ENCODE results near the gene CAV1. TPM values are rescaled to one million over a fixed set of nuclear protein-coding genes. Genes with fewer than 3 reads are reported as not detected.
"Not testable (repeated sequence)": the region's sequence is repeated elsewhere in the genome, so short reads cannot be mapped to it uniquely, and the experiment has no call there.

The CAV1 gene, protein sequence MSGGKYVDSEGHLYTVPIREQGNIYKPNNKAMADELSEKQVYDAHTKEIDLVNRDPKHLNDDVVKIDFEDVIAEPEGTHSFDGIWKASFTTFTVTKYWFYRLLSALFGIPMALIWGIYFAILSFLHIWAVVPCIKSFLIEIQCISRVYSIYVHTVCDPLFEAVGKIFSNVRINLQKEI
- polyA plus RNA-seq (ENCODE audit: insufficient read length in 3 of 3): 10 to 100 TPM; 20.7 to 34.8 (median 26.0) TPM
- long read RNA-seq, donor 1, transcript CAV1-201 (3 exons, 2,704 nt): minor isoform, 6 of 15 reads
- long read RNA-seq, donor 1, transcript CAV1-202 (2 exons, 2,628 nt): major isoform, 7 of 15 reads
- long read RNA-seq, donor 1, partial matches to known transcripts: 0 of 15 reads
- long read RNA-seq, donor 1, other reads (novel, unspliced or antisense): 0 of 15 reads
- long read RNA-seq, donor 2, transcript CAV1-201 (3 exons, 2,704 nt): major isoform, 16 of 21 reads
- long read RNA-seq, donor 2, partial matches to known transcripts: 0 of 21 reads
- long read RNA-seq, donor 2, other reads (novel, unspliced or antisense): 0 of 21 reads
- long read RNA-seq, donor 3, transcript CAV1-202 (2 exons, 2,628 nt): minor isoform, 5 of 28 reads
- long read RNA-seq, donor 3, transcript CAV1-201 (3 exons, 2,704 nt): major isoform, 14 of 28 reads
- long read RNA-seq, donor 3, partial matches to known transcripts: 9 of 28 reads
- long read RNA-seq, donor 3, other reads (novel, unspliced or antisense): 0 of 28 reads
- long read RNA-seq, donor 4, transcript CAV1-201 (3 exons, 2,704 nt): major isoform, 9 of 13 reads
- long read RNA-seq, donor 4, partial matches to known transcripts: 0 of 13 reads
- long read RNA-seq, donor 4, other reads (novel, unspliced or antisense): 0 of 13 reads
- long read RNA-seq, donor 5, partial matches to known transcripts: 6 of 9 reads
- long read RNA-seq, donor 5, other reads (novel, unspliced or antisense): 0 of 9 reads
- long read RNA-seq, donor 6, partial matches to known transcripts: 0 of 6 reads
- long read RNA-seq, donor 6, other reads (novel, unspliced or antisense): 0 of 6 reads
- long read RNA-seq, donor 7, transcript CAV1-201 (3 exons, 2,704 nt): major isoform, 13 of 30 reads
- long read RNA-seq, donor 7, transcript CAV1-202 (2 exons, 2,628 nt): minor isoform, 6 of 30 reads
- long read RNA-seq, donor 7, partial matches to known transcripts: 11 of 30 reads
- long read RNA-seq, donor 7, other reads (novel, unspliced or antisense): 0 of 30 reads
- long read RNA-seq, donor 8, transcript CAV1-202 (2 exons, 2,628 nt): minor isoform, 5 of 11 reads
- long read RNA-seq, donor 8, transcript CAV1-201 (3 exons, 2,704 nt): major isoform, 6 of 11 reads
- long read RNA-seq, donor 8, partial matches to known transcripts: 0 of 11 reads
- long read RNA-seq, donor 8, other reads (novel, unspliced or antisense): 0 of 11 reads
- long read RNA-seq, donor 9, transcript CAV1-202 (2 exons, 2,628 nt): minor isoform, 5 of 27 reads
- long read RNA-seq, donor 9, transcript CAV1-201 (3 exons, 2,704 nt): major isoform, 10 of 27 reads
- long read RNA-seq, donor 9, partial matches to known transcripts: 0 of 27 reads
- long read RNA-seq, donor 9, other reads (novel, unspliced or antisense): 11 of 27 reads
- long read RNA-seq, donor 10, transcript CAV1-201 (3 exons, 2,704 nt): major isoform, 6 of 9 reads
- long read RNA-seq, donor 10, partial matches to known transcripts: 0 of 9 reads
- long read RNA-seq, donor 10, other reads (novel, unspliced or antisense): 0 of 9 reads
- long read RNA-seq, donor 11, transcript CAV1-201 (3 exons, 2,704 nt): major isoform, 7 of 10 reads
- long read RNA-seq, donor 11, partial matches to known transcripts: 0 of 10 reads
- long read RNA-seq, donor 11, other reads (novel, unspliced or antisense): 0 of 10 reads
- long read RNA-seq, donor 12, transcript CAV1-201 (3 exons, 2,704 nt): major isoform, 5 of 10 reads
- long read RNA-seq, donor 12, transcript CAV1-202 (2 exons, 2,628 nt): major isoform, 5 of 10 reads
- long read RNA-seq, donor 12, partial matches to known transcripts: 0 of 10 reads
- long read RNA-seq, donor 12, other reads (novel, unspliced or antisense): 0 of 10 reads
- long read RNA-seq, donor 13, transcript CAV1-202 (2 exons, 2,628 nt): major isoform, 5 of 10 reads
- long read RNA-seq, donor 13, partial matches to known transcripts: 0 of 10 reads
- long read RNA-seq, donor 13, other reads (novel, unspliced or antisense): 0 of 10 reads
- long read RNA-seq, donor 14, transcript CAV1-201 (3 exons, 2,704 nt): major isoform, 8 of 17 reads
- long read RNA-seq, donor 14, transcript CAV1-202 (2 exons, 2,628 nt): major isoform, 8 of 17 reads
- long read RNA-seq, donor 14, partial matches to known transcripts: 0 of 17 reads
- long read RNA-seq, donor 14, other reads (novel, unspliced or antisense): 0 of 17 reads
- long read RNA-seq, donor 15, transcript CAV1-202 (2 exons, 2,628 nt): minor isoform, 16 of 47 reads
- long read RNA-seq, donor 15, transcript CAV1-201 (3 exons, 2,704 nt): major isoform, 27 of 47 reads
- long read RNA-seq, donor 15, partial matches to known transcripts: 0 of 47 reads
- long read RNA-seq, donor 15, other reads (novel, unspliced or antisense): 0 of 47 reads
- long read RNA-seq, donor 16, partial matches to known transcripts: 8 of 17 reads
- long read RNA-seq, donor 16, other reads (novel, unspliced or antisense): 0 of 17 reads

DNA sequence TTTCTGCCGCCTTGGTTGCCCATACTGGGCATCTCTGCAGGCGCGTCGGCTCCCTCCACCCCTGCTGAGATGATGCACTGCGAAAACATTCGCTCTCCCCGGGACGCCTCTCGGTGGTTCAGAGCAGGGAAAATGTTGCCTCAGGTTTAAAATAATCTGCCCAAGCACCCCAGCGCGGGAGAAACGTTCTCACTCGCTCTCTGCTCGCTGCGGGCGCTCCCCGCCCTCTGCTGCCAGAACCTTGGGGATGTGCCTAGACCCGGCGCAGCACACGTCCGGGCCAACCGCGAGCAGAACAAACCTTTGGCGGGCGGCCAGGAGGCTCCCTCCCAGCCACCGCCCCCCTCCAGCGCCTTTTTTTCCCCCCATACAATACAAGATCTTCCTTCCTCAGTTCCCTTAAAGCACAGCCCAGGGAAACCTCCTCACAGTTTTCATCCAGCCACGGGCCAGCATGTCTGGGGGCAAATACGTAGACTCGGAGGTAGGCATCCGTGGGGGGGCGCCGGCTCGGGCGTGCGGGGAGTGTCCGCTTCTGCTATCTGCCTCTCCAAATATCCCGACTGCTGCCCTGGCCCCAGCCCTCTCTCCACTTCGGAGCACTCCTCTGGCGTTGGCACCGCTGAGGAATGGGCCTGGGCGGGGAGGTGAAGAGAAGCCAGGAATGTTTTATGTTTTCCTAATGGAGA is at the start of gene CAV1:
TSS of gene CAV1 (plus strand) at position 428 of the 689 bp plus-strand sequence. CDS start at position 455, 27 bp downstream.
- DNase-seq: peak; percentile 15

- no peak for DNase-seq
These were observed 47.2 kb upstream of the CAV1 start for GRCh38 chr7:116477625-116478024.

DNA sequence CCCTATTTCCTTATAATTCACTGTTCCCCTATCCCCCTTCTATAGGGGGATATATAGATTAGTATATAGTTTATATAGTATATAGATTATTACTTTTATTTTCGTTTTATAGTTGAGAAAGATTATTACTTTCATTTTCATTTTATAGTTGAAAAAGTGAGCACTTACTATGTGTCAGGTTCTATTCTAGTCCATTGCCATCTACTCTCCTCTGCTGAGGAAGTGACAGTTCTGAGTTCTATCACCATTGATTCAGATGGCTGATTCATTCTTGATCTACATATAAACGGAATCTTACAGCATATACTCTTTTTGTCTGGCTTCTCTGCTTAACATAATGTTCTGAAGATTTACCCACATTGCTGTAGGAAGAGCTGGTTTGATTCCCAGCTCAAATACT is 46.0 kb upstream of the CAV1 start:
- no peak for DNase-seq

- DNase-seq: no peak
These were observed 41.4 kb upstream of the CAV1 start for GRCh38 chr7:116483271-116483942.

GRCh38 chr7:116484389-116484788 is 40.4 kb upstream of the CAV1 start:
- DNase-seq: not testable (repeated sequence)

DNA sequence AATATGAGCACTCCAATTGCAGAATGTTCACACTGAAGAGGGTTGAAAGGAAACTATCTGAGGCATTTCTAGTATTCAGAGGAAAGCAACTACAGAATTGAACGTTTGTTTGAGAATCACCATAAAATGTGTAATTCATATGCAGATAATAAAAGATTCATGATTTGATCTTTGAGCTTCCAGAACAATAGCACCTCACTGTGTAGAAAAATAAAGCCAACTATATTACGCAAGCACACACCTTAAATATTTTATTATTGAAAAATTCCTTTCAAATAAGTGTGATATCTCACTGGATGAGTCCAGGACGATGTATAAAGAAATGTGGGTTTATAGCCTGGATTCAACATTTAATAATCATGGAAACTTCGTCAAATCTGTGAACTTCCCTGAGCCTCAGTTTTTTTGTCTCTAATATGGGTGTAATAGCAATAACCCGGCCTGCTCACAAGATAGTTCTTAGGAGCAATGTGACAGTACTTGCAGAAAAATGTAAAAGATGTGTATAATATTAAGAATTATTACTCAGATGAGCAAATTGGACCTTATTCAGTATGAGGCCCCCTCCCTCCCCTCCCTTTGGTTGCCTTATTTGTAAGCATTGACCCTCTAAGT is 36.8 kb upstream of the CAV1 start:
- no peak for DNase-seq

DNA sequence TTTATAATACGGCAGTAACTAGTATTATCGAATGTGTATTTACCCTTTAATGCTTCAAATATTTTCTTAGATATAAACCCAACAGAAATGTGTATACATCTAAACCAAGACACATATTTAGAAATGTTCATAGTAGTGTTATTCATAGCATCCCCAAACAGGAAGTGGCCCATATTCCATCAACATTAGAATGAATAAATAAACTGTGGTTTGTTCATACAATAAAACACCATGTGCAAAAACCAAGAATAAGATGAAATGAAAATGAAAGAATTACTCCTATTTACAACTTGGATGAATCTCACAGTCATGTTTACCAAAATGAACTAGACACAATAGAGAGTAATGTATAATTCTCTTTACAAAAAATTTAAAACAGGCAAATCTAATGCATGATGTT is 34.5 kb upstream of the CAV1 start:
- no peak for DNase-seq

- no peak for DNase-seq
These were observed 32.8 kb upstream of the CAV1 start for GRCh38 chr7:116491887-116492653.

DNA sequence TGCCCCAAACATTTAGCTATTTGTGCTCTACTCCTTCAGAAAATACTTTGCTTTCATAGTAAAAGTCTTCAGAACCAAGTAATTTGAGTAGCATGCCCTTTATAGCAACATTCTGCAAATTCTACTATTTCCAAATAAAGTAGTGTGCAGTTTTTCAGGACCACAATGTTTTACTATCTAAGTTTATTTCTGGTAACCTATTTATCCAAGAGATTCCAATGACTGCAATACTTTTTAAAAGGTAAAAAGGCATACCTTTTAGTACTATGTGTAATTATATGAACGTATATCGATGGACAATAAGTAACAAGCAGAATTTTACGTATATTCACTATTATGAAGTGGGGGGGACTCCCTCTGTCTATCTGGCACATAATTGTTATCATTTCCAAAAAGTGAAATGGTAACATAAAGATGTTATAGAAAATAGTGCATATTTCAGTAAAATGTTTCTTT is 32.2 kb upstream of the CAV1 start:
- no peak for DNase-seq

DNA sequence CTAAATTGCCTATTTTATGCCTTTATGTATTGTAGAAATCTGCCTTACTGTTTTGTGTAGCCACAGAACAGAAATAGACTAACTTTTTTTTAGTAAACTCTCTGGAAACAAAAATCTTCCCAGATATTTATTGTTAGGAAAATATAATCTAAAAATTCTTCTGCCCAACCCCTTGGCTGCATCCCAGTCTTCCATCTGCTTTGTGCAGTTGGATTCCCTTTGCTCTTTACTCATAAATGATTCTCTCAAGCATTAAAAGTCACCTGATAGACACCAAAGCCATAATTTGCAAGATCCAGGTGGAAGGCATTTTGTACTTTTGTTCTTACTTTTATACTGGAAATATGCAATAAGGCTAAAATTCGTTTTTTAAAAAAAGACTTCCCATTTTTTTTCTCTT is 31.4 kb upstream of the CAV1 start:
- no peak for DNase-seq

DNA sequence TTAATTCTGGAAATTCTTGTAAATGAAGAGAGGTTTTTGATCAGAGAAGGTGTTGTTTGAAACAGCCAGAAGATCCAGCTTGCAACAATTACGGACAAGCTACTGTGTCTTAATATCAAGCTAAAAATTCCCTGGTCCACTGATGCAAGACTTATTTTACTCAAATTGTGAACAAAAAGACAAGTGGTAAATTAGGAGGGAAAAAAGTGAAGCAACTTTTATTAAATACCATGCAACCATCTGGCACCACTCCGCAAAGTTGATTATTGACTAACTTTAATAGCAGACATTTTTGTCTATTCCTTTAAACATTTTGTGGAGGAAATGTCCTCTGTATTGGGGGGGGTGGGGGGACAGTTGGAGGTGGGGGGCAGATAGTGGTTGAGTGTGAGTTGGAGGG is 30.4 kb upstream of the CAV1 start:
- DNase-seq: no peak

DNA sequence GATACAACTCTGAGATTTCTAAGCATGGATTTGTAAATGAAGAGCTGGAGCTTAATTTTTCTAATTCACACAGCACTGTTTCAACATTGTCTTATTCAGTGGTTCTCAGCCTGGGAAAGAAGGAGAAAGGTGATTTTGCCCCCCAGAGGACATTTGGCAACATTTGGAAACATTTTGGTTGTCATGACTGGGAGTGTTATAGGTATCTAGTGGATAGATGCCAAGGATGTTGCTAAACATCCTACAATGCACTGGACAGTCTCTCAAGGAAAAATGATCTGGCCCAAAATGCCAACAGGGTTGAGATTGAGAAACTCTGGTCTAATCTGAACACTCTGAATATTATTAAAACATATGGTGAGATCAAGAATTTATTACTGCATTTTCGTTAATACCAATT is 29.1 kb upstream of the CAV1 start:
- no peak for DNase-seq

- no peak for DNase-seq
These were observed 28.2 kb upstream of the CAV1 start for GRCh38 chr7:116496653-116497052.

GRCh38 chr7:116497708-116498107 is 27.1 kb upstream of the CAV1 start:
- DNase-seq: no peak

DNA sequence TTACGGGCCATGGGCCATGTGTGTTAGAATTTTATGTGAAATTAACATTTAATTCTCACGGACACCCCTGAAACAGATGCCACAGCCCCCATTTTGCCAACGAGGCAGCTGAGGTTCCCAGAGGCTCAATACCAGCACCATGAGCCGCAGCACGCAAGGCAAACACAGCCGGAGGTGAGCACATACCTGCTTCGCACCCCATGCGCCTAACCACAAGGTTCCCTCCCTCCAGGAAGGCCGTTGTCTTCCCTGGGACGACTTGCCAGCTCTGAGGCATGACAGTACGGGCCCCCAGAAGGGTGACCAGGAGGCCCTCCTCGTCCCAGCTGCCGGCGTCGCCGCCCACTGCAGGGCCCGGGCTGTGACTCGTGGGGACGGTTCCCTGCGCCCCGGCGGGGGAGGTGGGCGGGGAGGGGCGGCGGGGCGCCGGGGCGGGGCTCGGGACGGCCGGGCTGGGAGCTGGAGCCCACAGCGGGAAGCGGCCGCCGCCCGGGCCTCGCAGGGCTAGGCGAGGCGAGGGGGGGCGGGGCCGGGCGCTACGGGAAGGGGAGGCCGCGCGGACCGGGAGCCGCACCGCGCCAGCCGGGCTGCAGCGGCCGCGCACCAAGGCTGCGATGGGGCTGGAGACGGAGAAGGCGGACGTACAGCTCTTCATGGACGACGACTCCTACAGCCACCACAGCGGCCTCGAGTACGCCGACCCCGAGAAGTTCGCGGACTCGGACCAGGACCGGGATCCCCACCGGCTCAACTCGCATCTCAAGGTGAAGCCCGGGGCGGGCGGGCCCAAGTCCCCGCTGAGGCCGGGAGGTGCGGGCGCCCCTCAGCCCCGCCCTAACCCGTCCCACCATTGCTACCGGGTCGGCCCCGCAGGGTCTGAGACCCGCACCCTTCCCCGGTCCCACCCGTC is 25.4 kb upstream of the CAV1 start, which contains the start of gene CAV2:
TSS of gene CAV2 (plus strand) at position 571 of the 910 bp plus-strand sequence. CDS start at position 615, 44 bp downstream.
- DNase-seq: peak; percentile 34
